NCI-H2107 treated with DMSO at 0.1 percent for 48 hours (cell line): ENCODE measurements around the gene OXSR1.
"Not testable (repeated sequence)": the region's sequence is repeated elsewhere in the genome, so short reads cannot be mapped to it uniquely, and the experiment has no call there.

Source experiments
- DNase-seq: peaks from one replicate; lab custom pipeline; 2025; ENCODE audit not compliant: unreplicated experiment; lab: John Stamatoyannopoulos, UW

OXSR1 gene

DNA sequence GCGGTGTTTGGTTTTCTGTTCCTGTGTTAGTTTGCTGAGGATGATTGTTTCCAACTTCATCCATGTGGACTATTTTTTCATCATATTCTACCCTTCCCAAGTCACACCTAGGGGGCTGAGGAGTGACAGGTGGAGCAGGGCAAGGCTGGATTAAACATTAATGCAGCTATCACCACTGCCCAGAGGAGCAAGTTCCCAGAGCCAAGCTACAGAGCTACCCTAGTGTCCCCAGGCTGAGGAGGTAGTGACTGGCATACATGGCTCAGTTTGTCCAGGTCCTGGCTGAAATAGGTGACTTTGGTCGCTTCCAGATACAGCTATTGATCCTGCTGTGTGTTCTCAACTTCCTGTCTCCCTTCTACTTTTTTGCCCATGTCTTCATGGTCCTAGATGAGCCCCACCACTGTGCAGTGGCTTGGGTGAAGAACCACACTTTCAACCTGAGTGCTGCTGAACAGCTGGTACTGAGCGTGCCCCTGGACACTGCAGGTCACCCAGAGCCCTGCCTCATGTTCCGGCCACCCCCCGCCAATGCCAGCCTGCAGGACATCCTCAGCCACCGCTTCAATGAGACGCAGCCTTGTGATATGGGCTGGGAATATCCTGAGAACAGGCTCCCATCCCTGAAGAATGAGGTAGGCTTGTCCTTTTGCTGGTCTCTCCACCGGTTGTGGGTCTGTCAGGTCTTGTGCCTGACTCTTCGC lies 100.4 kb downstream of the OXSR1 start, which contains the start of gene SLC22A13:
TSS of gene SLC22A13 (plus strand) at position 209 of the 704 bp plus-strand sequence. CDS start at position 258, 49 bp downstream.
- DNase-seq = no peak

DNA sequence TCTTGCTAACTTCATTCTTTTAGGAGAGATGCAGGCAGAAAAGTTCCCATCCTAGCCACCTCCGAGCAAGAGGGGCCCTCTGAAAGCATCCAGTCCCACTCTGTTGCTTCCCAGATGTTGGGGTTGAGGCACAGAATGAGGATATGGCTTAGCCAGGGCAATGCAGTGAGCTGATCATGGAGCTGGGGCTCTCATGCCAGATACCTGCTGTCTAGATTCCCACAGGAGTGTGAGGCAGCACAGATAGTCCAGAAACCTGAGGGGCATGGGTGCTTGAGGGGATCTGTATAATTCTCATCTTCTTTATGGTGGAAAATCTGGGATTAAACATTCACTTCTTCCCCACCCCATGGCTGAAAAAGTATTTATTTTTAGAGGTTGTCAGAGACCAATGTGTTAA lies 101.5 kb downstream of the OXSR1 start:
- no peak for DNase-seq

DNA sequence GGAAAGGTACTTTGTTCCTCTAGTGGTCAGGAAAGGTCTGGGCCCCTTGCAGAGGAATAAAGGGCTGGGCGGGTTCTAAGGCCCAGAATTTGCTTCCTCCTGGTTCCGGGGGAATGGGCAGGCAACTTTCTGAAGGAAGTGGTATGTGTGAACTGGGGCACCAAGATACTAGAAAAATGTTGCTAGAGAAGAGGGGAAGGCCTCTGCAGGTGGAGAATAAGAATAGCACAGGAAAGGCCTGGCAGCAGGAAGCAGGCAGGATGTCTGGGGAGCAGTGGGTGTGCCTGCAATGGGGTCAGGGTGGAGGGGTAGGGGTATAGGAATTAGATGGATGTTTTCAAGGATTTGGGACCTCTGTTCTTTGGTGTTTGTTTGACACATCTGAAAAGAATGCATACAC lies 102.3 kb downstream of the OXSR1 start:
- DNase-seq = no peak

GRCh38 chr3:38268087-38268486 lies 102.8 kb downstream of the OXSR1 start:
- DNase-seq = no peak

DNA sequence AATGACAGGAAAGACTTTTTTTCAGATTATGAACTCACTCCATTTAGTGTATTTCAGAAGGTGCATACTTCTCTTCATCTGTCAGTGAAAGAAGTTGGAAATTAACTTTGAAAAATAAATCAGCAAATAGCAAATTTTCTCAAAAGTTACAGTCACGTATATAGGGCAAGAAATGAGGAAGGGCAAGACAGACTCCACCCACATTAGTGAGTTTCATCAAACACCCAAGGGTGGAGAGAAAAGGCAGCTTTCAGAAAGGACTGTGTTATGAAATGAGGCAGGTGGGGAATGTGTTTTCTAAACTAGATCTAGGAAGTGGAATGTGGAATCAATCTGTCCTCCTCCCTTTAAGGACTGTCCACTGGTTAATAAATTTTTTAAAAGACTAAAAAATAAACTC lies 103.2 kb downstream of the OXSR1 start:
- DNase-seq = no peak

DNA sequence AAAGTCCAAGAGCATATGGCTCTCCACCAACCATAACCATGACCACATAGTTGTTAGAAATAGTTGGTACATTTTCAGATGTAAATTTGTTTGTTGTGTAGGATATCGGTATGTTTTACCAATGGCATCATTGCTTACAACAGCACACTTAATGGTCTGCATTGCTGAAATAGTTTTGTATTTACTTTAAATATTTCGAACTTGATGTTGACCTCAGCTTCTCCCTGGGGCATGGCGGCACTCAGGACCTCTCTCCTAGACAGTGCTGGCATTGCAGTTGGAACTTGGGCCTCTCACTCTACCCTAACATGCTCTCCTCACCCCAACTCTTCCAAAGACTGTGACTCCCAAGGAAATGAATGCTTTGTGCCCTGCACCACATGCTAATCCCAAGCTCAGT lies 105.3 kb downstream of the OXSR1 start:
- no peak for DNase-seq

- DNase-seq = no peak
These were observed 106.2 kb downstream of the OXSR1 start for GRCh38 chr3:38271553-38271952.

GRCh38 chr3:38274864-38275649 lies 109.7 kb downstream of the OXSR1 start:
- no peak for DNase-seq

GRCh38 chr3:38275658-38276057 lies 110.3 kb downstream of the OXSR1 start:
- DNase-seq = no peak

DNA sequence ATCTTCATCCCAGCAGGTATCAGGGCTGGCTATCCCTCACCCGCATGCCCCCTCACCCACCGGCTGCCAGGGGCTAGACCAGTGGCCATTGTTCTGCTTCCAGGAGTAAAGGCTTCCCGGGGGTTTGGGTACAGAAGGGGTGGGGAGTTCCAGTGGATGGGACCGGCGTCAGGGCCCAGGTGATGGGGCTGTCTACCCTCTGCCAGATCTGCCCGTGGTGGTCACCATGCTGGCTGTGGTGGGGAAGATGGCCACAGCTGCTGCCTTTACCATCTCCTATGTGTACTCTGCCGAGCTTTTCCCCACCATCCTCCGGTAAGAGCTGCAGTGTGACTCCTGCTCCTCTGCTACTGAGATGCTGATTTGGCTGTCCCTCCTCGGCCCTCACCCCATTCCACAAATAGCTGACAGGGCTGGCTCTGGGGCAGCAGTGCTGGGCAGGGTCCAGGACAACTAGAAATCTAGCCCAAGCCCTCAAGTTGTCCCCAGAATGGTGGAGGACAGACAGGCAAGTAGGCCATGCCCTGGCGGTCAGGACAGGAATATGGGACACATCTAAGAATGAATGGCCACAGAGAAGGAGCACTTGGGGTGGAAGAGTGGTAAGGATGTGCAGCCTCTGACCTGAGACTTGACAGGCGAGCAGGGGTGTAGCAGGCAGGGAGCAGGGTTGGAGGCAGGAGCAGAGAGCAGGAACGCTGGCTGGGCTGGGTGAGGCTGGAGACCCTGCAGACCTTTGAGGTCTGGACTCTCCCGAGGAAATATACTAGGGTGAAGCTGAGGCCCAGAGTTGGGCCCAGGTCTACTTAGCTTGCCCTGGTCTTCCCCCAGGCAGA lies 111.0 kb downstream of the OXSR1 start:
- DNase-seq = no peak

- no peak for DNase-seq
These were observed 111.7 kb downstream of the OXSR1 start for GRCh38 chr3:38276917-38277630.

DNA sequence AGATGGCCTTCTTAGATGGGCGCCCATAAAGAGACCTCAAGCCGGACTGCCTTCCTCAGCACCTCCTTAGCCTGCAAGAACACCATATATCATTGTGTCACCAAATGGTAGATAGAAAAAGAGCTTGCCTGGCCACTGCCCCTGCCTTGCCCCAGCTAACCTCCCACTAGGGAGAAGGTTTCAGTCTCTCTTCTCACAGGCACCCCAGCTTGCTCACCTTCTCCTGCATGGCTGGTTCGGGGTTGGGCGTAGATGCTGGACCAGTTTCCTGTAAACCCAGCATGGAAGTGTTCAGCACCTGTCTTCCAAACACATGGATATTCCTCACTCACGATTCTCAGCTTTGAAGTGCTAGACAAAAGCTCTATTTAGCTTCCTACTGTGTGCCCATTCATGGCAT lies 113.5 kb downstream of the OXSR1 start:
- DNase-seq = no peak

DNA sequence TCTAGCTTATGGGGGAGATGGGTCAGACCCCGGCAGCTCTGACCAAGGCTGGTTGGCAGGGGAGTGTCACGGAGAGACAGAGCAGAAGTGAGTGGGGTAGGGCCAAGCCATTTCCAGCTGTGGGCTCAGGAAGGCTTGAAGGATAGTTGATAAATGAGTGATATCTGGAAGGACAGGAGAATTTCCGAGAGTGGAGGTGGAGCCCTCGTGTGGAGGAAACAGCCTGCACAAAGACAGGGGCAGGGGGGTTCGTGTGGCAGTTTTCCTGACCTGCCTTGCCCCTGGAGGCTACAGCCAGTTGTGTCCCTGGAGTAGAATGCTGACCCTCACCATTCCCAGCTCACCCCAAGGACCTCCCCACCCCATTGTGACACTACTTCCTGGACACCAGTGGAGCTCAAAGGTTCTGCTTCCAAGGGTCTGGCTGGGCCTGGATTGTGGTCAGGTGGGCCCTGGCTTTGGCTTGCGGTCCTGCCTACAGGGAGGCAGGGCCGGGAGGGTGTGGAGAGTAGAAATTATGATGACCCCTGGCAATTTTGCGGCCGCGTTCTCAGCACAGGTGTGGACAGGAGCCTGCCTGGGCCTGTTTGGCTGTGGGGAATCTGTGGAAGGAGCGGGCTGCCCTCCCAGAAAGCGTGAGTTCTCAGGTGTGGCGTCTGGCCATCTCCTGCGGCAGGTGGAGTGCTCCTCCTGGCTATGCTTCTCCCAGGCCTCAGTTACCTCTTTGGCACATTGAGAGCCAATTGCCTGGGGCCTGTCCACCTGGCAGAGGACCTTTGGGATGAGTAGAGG lies 116.8 kb downstream of the OXSR1 start, which contains the start of gene SLC22A14:
TSS of gene SLC22A14 (plus strand) at position 400 of the 792 bp plus-strand sequence. CDS start 23,733 bp downstream, outside the sequence.
- DNase-seq = no peak

DNA sequence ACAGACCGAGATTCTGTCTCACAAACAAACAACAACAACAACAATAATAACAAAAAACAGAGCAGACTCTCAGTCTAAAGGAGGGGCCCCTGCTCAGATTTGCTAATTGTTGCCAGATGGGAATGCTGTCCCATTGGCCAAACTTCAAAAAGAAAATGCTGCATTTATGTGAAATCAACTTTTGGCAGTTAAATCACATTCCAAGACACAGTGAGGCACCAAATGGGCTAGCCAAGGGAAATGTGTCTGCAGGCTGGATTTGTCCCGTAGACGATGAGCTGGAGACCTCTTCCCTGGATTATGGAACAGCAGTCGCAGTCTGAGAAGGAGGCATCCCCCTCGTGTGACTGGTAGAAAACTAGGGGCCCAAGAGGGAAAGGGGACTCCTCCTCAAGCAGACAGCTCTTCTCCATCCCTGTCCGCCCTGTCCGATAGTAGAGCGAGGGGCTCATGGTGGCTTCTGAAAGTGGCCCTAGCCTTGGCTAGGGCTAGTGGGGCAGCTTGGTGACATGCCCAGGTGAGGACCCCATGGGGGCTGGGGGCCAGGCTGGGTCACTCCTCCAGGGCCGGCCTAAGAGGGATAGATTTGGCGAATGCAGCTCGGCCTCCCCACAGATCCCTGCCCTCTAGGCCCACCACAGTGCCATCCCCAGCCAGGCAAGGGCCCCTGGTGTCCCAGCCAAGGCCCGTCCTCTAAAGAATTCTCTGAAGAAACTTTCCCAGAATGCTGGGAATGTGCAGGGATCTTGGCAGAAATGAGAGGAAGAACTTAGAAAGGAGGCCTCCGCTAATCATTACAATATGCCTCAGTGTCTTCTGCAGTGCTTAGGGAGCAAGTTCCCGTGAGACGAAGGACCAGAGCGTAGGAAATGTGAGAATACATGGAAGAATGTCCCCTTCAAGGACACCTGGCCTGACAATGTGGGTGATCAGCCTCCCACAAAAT lies 118.7 kb downstream of the OXSR1 start:
- DNase-seq = no peak

GRCh38 chr3:38284756-38285150 lies 119.4 kb downstream of the OXSR1 start:
- DNase-seq = no peak

GRCh38 chr3:38289286-38290217 lies 124.2 kb downstream of the OXSR1 start:
- DNase-seq = not testable (repeated sequence)

DNA sequence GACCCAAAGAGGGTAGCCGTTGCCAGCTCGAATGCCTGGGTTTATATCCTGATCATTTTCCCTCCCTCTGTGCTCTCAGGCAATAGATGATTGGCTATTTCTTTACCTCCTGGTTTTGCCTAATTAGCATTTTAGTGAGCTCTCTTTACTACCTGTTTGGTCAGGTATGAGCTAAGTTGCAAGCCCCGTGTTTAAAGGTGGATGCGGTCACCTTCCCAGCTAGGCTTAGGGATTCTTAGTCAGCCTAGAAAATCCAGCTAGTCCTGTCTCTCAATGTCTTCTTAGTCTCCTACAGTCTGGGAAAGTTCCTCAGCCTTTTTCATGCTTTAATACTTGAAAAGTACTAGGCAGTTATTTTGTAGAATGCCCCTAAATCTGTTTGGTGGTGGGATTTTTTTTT lies 131.7 kb downstream of the OXSR1 start:
- DNase-seq = not testable (repeated sequence)

DNA sequence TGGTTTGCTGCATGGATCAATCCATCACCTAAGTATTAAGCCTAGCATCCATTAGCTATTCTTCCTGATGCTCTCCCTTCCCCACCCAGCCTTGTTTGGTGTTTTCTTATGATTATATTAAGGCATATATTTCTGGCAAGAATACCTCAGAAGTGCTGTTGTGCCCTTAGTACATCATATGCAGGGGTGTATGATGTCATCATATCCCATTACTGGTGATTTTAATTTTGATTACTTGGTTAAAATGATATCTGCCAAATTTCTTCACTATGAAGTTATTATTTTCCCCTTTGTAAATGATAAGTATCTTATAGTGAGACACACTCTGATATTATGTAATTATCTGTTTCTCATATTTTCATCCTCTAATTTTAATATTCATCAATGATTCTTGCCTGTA lies 132.2 kb downstream of the OXSR1 start:
- no peak for DNase-seq
